HG03442 (cell line): Measurements from ENCODE around the gene OOSP2.

Source experiments
- ATAC-seq: cut with Tn5 transposase; IDR thresholded peaks from one replicate; pipeline ENCODE4 v1.9.1; 2021; ENCODE audit warnings: mild to moderate bottlenecking, moderate library complexity; ENCODE audit not compliant: unreplicated experiment

OOSP2 gene

GRCh38 chr11:60077981-60078380 is 37.8 kb downstream of the OOSP2 start:
- ATAC-seq, result no peak

GRCh38 chr11:60078745-60079144 is 38.5 kb downstream of the OOSP2 start:
- ATAC-seq, result no peak

GRCh38 chr11:60080535-60080934 is 40.3 kb downstream of the OOSP2 start:
- ATAC-seq, result no peak

- no peak for ATAC-seq
These were observed 44.5 kb downstream of the OOSP2 start for GRCh38 chr11:60084631-60085273.

- no peak for ATAC-seq
These were observed 45.7 kb downstream of the OOSP2 start for GRCh38 chr11:60085909-60086308.

GRCh38 chr11:60087239-60087638 is 47.0 kb downstream of the OOSP2 start:
- ATAC-seq, result no peak

- no peak for ATAC-seq
These were observed 48.2 kb downstream of the OOSP2 start, which contains the start of gene MS4A2 for GRCh38 chr11:60088364-60088763. Gene MS4A2 (plus strand): TSS chr11:60088664. CDS start chr11:60088766, 102 bp downstream.

GRCh38 chr11:60095477-60096120 is 55.4 kb downstream of the OOSP2 start:
- ATAC-seq, result no peak

- ATAC-seq, result no peak
These were observed 57.0 kb downstream of the OOSP2 start for GRCh38 chr11:60097189-60097588.
